H1 (cell line): ENCODE data around the gene KRTAP19-2. TPM values are rescaled to one million over a fixed set of nuclear protein-coding genes. Genes with fewer than 3 reads are reported as not detected.

ENCODE experiments used
- CTCF ChIA-PET: fragments of 300-600 bp; sonication (Branson Sonifier 250); formaldehyde crosslinking; loops from one replicate; lab custom pipeline; 2021; ENCODE audit not compliant: partially characterized antibody; lab: Charles Lee
- POLR2A ChIA-PET: fragments of 300-600 bp; sonication (Branson Sonifier 250); formaldehyde crosslinking; loops from one replicate; lab custom pipeline; 2021; ENCODE audit warnings: inconsistent platforms; ENCODE audit not compliant: partially characterized antibody; lab: Charles Lee
- DNase-seq, 2 experiments: peaks; one replicate each; pipeline versions ENCODE4 v3.0.0 to v3.0.0-alpha.2; 2010 to 2022; ENCODE audit warnings: low spot score in 2 of 2, low read depth in 1 of 2, mixed read lengths in 1 of 2
- FAIRE-seq: peaks from 2 replicates; lab custom pipeline; 2011; peaks lifted over from hg19 to GRCh38; lab: Jason Lieb, UNC
- H2AFZ ChIP-seq: 2 replicates; pipeline ENCODE4 v1.8.1; 2012; ENCODE audit warnings: low read length, inconsistent platforms
- H2AK5ac ChIP-seq: 2 replicates; pipeline ENCODE4 v1.6.1; 2013; ENCODE audit warnings: low read depth, low read length
- H2BK120ac ChIP-seq: replicated peaks from 2 replicates; pipeline ENCODE3; 2013; ENCODE audit warnings: low read depth, low read length, inconsistent platforms
- H2BK12ac ChIP-seq: 2 replicates; pipeline ENCODE4 v1.6.1; 2013; ENCODE audit warnings: low read depth, low read length
- H2BK15ac ChIP-seq: 2 replicates; pipeline ENCODE4 v1.6.1; 2013; ENCODE audit warnings: low read length
- H2BK20ac ChIP-seq: 2 replicates; pipeline ENCODE4 v1.6.1; 2013; ENCODE audit warnings: low read length
- H2BK5ac ChIP-seq: 2 replicates; pipeline ENCODE4 v1.6.1; 2013; ENCODE audit warnings: low read depth, low read length
- H3K14ac ChIP-seq: 2 replicates; pipeline ENCODE4 v1.6.1; 2013; ENCODE audit warnings: inconsistent platforms; ENCODE audit not compliant: insufficient read length
- H3K18ac ChIP-seq: 2 replicates; pipeline ENCODE4 v1.6.1; 2013; ENCODE audit warnings: low read length; ENCODE audit errors: extremely low read depth
- H3K23ac ChIP-seq: 2 replicates; pipeline ENCODE4 v1.6.1; 2013; ENCODE audit warnings: inconsistent platforms; ENCODE audit not compliant: insufficient read length
- H3K23me2 ChIP-seq: 2 replicates; pipeline ENCODE4 v1.6.1; 2013; ENCODE audit warnings: low read depth, low read length
- H3K27ac ChIP-seq: 2 replicates; pipeline ENCODE4 v1.6.1; 2011; ENCODE audit warnings: low read depth, low read length, inconsistent platforms
- H3K27me3 ChIP-seq, 4 experiments: replicated peaks in 1 of 4; 1 replicate in 1 of 4; 2 replicates in 3 of 4; pipeline versions ENCODE4 v1.6.1 to v1.8.1; 2011 to 2013; ENCODE audit warnings: low read length in 3 of 4, mild to moderate bottlenecking in 3 of 4, inconsistent platforms in 2 of 4, mixed read lengths in 2 of 4, moderate library complexity in 1 of 4; ENCODE audit not compliant: control insufficient read depth in 3 of 4, insufficient read depth in 3 of 4; ENCODE audit errors: extremely low read depth in 1 of 4
- H3K36me3 ChIP-seq, 4 experiments: 2 replicates each; pipeline versions ENCODE4 v1.6.1 to v1.8.1; 2011 to 2013; ENCODE audit warnings: mild to moderate bottlenecking in 4 of 4, low read length in 3 of 4, moderate library complexity in 2 of 4, control low read depth in 1 of 4, inconsistent platforms in 1 of 4; ENCODE audit not compliant: insufficient read depth in 4 of 4, control insufficient read depth in 2 of 4
- H3K4ac ChIP-seq: replicated peaks from 2 replicates; pipeline ENCODE3; 2013; ENCODE audit warnings: low read length, low read depth, mixed read lengths, inconsistent platforms; ENCODE audit not compliant: insufficient read length
- H3K4me1 ChIP-seq, 4 experiments: replicated peaks in 1 of 4; 1 replicate in 1 of 4; 2 replicates in 3 of 4; pipeline versions ENCODE4 v1.6.1 to v1.8.1; 2011 to 2013; ENCODE audit warnings: low read length in 3 of 4, inconsistent platforms in 2 of 4, mixed read lengths in 1 of 4; ENCODE audit not compliant: insufficient read depth in 4 of 4, control insufficient read depth in 3 of 4
- H3K4me2 ChIP-seq, 2 experiments: 2 replicates each; pipeline versions ENCODE4 v1.6.1 to v1.8.1; 2011 to 2013; ENCODE audit warnings: low read depth in 2 of 2, low read length in 2 of 2, control low read depth in 1 of 2, inconsistent platforms in 1 of 2, mild to moderate bottlenecking in 1 of 2; ENCODE audit not compliant: insufficient read depth in 1 of 2
- H3K4me3 ChIP-seq, 4 experiments: fragments of 200-600, 300-600 bp in 1 of 4; sonication (generic), shearing (Covaris generic), sonication (Bioruptor Twin) in 1 of 4; 2 replicates each; pipeline versions ENCODE4 v1.5.1 to v1.8.1; 2011 to 2016; ENCODE audit warnings: low read length in 4 of 4, low read depth in 3 of 4, control low read depth in 2 of 4, inconsistent platforms in 2 of 4, mild to moderate bottlenecking in 2 of 4, mixed read lengths in 1 of 4, moderate library complexity in 1 of 4; ENCODE audit not compliant: insufficient read depth in 2 of 4; ENCODE audit errors: extremely low read depth in 1 of 4
- H3K56ac ChIP-seq: replicated peaks from 2 replicates; pipeline ENCODE3; 2013; ENCODE audit warnings: low read depth, mild to moderate bottlenecking, mixed read lengths, low read length, inconsistent platforms; ENCODE audit not compliant: insufficient read length
- H3K79me1 ChIP-seq: 2 replicates; pipeline ENCODE4 v1.6.1; 2013; ENCODE audit warnings: low read depth, low read length, control low read depth
- H3K79me2 ChIP-seq, 2 experiments: 2 replicates each; pipeline versions ENCODE4 v1.6.1 to v1.8.1; 2012 to 2013; ENCODE audit warnings: low read length in 2 of 2, mild to moderate bottlenecking in 2 of 2, inconsistent platforms in 1 of 2; ENCODE audit not compliant: insufficient read depth in 2 of 2, control insufficient read depth in 1 of 2
- H3K9ac ChIP-seq, 4 experiments: replicated peaks in 1 of 4; 1 replicate in 1 of 4; 2 replicates in 3 of 4; pipeline versions ENCODE4 v1.6.1 to v1.8.1; 2011 to 2013; ENCODE audit warnings: low read depth in 3 of 4, low read length in 3 of 4, control low read depth in 2 of 4, mild to moderate bottlenecking in 2 of 4, moderate library complexity in 2 of 4, inconsistent platforms in 1 of 4; ENCODE audit errors: extremely low read depth in 1 of 4
- H3K9me3 ChIP-seq, 2 experiments: 2 replicates each; pipeline versions ENCODE4 v1.6.1 to v1.8.1; 2012 to 2013; ENCODE audit warnings: mild to moderate bottlenecking in 2 of 2, moderate library complexity in 2 of 2, control low read depth in 1 of 2, inconsistent platforms in 1 of 2, low read depth in 1 of 2, low read length in 1 of 2, mixed read lengths in 1 of 2; ENCODE audit not compliant: insufficient read depth in 2 of 2
- H4K20me1 ChIP-seq, 2 experiments: replicated peaks in 1 of 2; 2 replicates each; pipeline versions ENCODE3 to v1.8.1; 2011 to 2013; ENCODE audit warnings: inconsistent platforms in 2 of 2, low read length in 2 of 2, mild to moderate bottlenecking in 1 of 2; ENCODE audit not compliant: insufficient read depth in 2 of 2, control insufficient read depth in 1 of 2
- H4K5ac ChIP-seq: 2 replicates; pipeline ENCODE4 v1.6.1; 2013; ENCODE audit warnings: low read length, low read depth, mixed read lengths, inconsistent platforms; ENCODE audit not compliant: insufficient read length
- H4K8ac ChIP-seq: 2 replicates; pipeline ENCODE4 v1.8.0; 2013; ENCODE audit warnings: mild to moderate bottlenecking, moderate library complexity, low read length, inconsistent platforms; ENCODE audit not compliant: insufficient read depth; ENCODE audit errors: extremely low read depth
- H4K91ac ChIP-seq: replicated peaks from 2 replicates; pipeline ENCODE3; 2013; ENCODE audit warnings: low read length, mixed read lengths, inconsistent platforms; ENCODE audit not compliant: insufficient read length
- EGR1 ChIP-seq: IDR thresholded peaks from 2 replicates; pipeline ENCODE4 v1.6.1; 2011; ENCODE audit warnings: low read depth, low read length, borderline replicate concordance
- EP300 ChIP-seq, 2 experiments: IDR thresholded peaks; 1 replicate in 1 of 2; 2 replicates in 1 of 2; pipeline ENCODE4 v1.6.1; 2011 to 2012; ENCODE audit warnings: low read depth in 2 of 2, low read length in 2 of 2, mild to moderate bottlenecking in 2 of 2, borderline replicate concordance in 1 of 2, inconsistent platforms in 1 of 2, moderate library complexity in 1 of 2
- EZH2 ChIP-seq: fragments of 200-600 bp; sonication (generic); IDR thresholded peaks from 2 replicates; pipeline ENCODE4 v1.7.1; 2012; ENCODE audit warnings: low read depth, mild to moderate bottlenecking, moderate library complexity, low read length, inconsistent platforms; ENCODE audit not compliant: severe bottlenecking
- RAD21 ChIP-seq, 2 experiments: IDR thresholded peaks in 1 of 2; conservative IDR thresholded peaks in 1 of 2; 2 replicates each; pipeline ENCODE4 v1.6.1; 2011; ENCODE audit warnings: low read depth in 2 of 2, low read length in 2 of 2, improper control_type of control experiment in 1 of 2, inconsistent platforms in 1 of 2, mild to moderate bottlenecking in 1 of 2, moderate library complexity in 1 of 2
- RNF2 ChIP-seq: fragments of 200-900, 300-1000 bp; sonication (generic); IDR thresholded peaks from 2 replicates; pipeline ENCODE4 v1.7.1; 2016; ENCODE audit warnings: borderline replicate concordance, low read depth, mild to moderate bottlenecking, antibody characterized with exemption, low read length; ENCODE audit not compliant: poor library complexity, severe bottlenecking; ENCODE audit errors: missing control alignments
- RXRA ChIP-seq: IDR thresholded peaks from 2 replicates; pipeline ENCODE4 v1.6.1; 2011; ENCODE audit warnings: low read depth, mild to moderate bottlenecking, low read length, moderate library complexity; ENCODE audit not compliant: insufficient read depth
- SIRT6 ChIP-seq: IDR thresholded peaks from one replicate; pipeline ENCODE4 v1.7.1; 2012; ENCODE audit warnings: low read length, inconsistent platforms
- SP1 ChIP-seq: IDR thresholded peaks from 2 replicates; pipeline ENCODE4 v1.6.1; 2011; ENCODE audit warnings: low read depth, low read length
- SP2 ChIP-seq: IDR thresholded peaks from 2 replicates; pipeline ENCODE4 v1.6.1; 2012; ENCODE audit warnings: mild to moderate bottlenecking, low read length, inconsistent platforms
- SP4 ChIP-seq: IDR thresholded peaks from 2 replicates; pipeline ENCODE4 v1.6.1; 2012; ENCODE audit warnings: low read length, inconsistent platforms
- TCF12 ChIP-seq: IDR thresholded peaks from 2 replicates; pipeline ENCODE4 v1.6.1; 2011; ENCODE audit warnings: low read depth, mild to moderate bottlenecking, low read length
- TEAD4 ChIP-seq: IDR thresholded peaks from 2 replicates; pipeline ENCODE4 v1.6.1; 2012; ENCODE audit warnings: low read depth, low read length, inconsistent platforms, mixed read lengths
- WGBS, 2 experiments: shearing (Covaris generic) in 1 of 2; methylation state at CpG; one replicate each; pipeline versions ENCODE4 v1.1.6 to v1.1.7; 2013 to 2015; ENCODE audit warnings: low lambda C conversion rate in 2 of 2, mixed read lengths in 2 of 2, inconsistent platforms in 1 of 2, low coverage in 1 of 2, missing lambda C conversion rate in 1 of 2; ENCODE audit not compliant: insufficient replicate concordance in 2 of 2, insufficient coverage in 1 of 2, insufficient read length in 1 of 2; ENCODE audit errors: extremely low coverage in 1 of 2, missing lambda C conversion rate in 1 of 2; 5-methylcytosine and 5-hydroxymethylcytosine counted together
- polyA plus RNA-seq, 7 experiments: library from polyadenylated mRNA; depleted of rRNA in 3 of 7; stranded (reverse) in 5 of 7; unstranded in 2 of 7; fragments of >200 nt in 5 of 7; fragments of 200-250 nt in 2 of 7; gene quantifications; 1 replicate in 5 of 7; 2 replicates in 1 of 7; 4 replicates in 1 of 7; pipeline versions ENCODE4 v1.2.1 to v1.2.3, GENCODE V29; 2011 to 2013; ENCODE audit warnings: missing spikeins in 2 of 7, mixed read lengths in 2 of 7
- total RNA-seq: library from RNA; stranded (reverse); fragmentation: NEBNext Ultra II Directional; extraction: Animal tissue kit (Norgen Biotek cat#: 25700); gene quantifications from 2 replicates; pipeline ENCODE4 v1.2.1, GENCODE V29; 2021
- TF ChIP-seq, protein P1 (sequence below): IDR thresholded peaks from 2 replicates; pipeline ENCODE4 v1.6.1; 2012; ENCODE audit warnings: inconsistent platforms

The KRTAP19-2 gene
- total and polyA plus RNA-seq, 2 of the 8 experiments (the other 6 are each of a cell fraction or from before 2014, with no cell fraction given), result not detected

DNA sequence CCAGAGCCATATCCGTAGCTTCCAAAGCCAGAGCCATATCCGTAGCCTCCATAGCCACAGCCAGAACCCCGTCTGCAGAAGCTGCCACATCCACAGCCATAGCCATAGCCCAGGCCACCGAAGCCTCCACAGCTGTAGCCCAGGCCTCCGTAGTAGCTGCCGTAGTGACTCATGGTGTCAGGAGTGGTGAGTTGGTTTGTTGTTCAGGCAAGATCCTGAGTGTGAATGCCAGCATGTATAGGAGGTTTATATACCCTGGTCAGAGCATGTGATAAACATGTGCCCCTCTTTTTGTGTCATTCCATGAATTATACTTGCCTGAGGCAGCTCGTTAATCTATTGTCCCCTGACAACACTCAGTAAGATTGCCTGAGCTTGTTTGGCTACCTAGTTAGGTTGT is 7.1 kb downstream of the KRTAP19-2 start, which contains the start of gene KRTAP19-1:
TSS of gene KRTAP19-1 (minus strand) at position 223 of the 400 bp plus-strand sequence. CDS start at position 173, 50 bp downstream.
- no peak for FAIRE-seq
- 97% methylated on average over 7 of the region's 7 CpGs; no CpG with 5 or more reads in 1 of the 2 experiments for WGBS, 2 experiments
- CTCF ChIA-PET, result interaction anchor here (1.1 to 2.1 kb wide), 2 partner anchors 26 to 28 kb away, joined by 3 to 8 read pairs; no protein-coding TSS in a partner anchor

More for the DNA sequence above, 7.1 kb downstream of the KRTAP19-2 start, which contains the start of gene KRTAP19-1:
- H4K5ac ChIP-seq, result no peak within 1 kb of the TSS
- no peaks in the 10 kb centered on the region for H4K20me1 ChIP-seq
- H2BK120ac ChIP-seq, result no peak within 1 kb of the TSS
- no peak within 1 kb of the TSS for H2BK5ac ChIP-seq
- no peak within 1 kb of the TSS for H2AFZ ChIP-seq
- no peak within 1 kb of the TSS for H4K8ac ChIP-seq
- no peak within 1 kb of the TSS for H3K27ac ChIP-seq
- TF ChIP-seq RAD21 (IDR thresholded peaks at IDR 0.05 in 1 of 2, conservative IDR thresholded peaks at IDR 0.05 in 1 of 2; ENCODE audit: low read depth in 2 of 2, low read length in 2 of 2) (no peak), TEAD4 (no peak), SP1 (no peak), RXRA (no peak), RNF2 (no peak), SP4 (no peak), SIRT6 (no peak), EZH2 (no peak), EP300 (IDR thresholded peaks at IDR 0.05; ENCODE audit: borderline replicate concordance in 1 of 2, low read depth in 2 of 2, low read length in 2 of 2) (no peak), SP2 (no peak), TCF12 (no peak), EGR1 (no peak)
- TF ChIP-seq, protein P1, sequence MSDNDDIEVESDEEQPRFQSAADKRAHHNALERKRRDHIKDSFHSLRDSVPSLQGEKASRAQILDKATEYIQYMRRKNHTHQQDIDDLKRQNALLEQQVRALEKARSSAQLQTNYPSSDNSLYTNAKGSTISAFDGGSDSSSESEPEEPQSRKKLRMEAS, result no peak
- no peaks in the 10 kb centered on the region for H3K79me1 ChIP-seq
- H3K79me2 ChIP-seq, result no peaks in the 10 kb centered on the region
- H3K23ac ChIP-seq, result no peak within 1 kb of the TSS
- POLR2A ChIA-PET, result no interaction called here
- no peaks in the 10 kb centered on the region for H3K23me2 ChIP-seq
- H2BK15ac ChIP-seq, result no peak within 1 kb of the TSS
- peaks cover 0 to 2% of the 10 kb centered on the region in 2 experiments; a peak in 1 of 4 replicates for H3K9me3 ChIP-seq
- no peak within 1 kb of the TSS for H3K4me2 ChIP-seq
- H3K36me3 ChIP-seq, result no peaks in the 10 kb centered on the region
- H3K56ac ChIP-seq, result no peak within 1 kb of the TSS
- DNase-seq, result no peak
- H3K4me1 ChIP-seq, result no peaks in the 10 kb centered on the region
- no peak within 1 kb of the TSS for H3K18ac ChIP-seq
- H2BK12ac ChIP-seq, result no peak within 1 kb of the TSS
- no peaks in the 10 kb centered on the region for H3K27me3 ChIP-seq
- H3K14ac ChIP-seq, result no peak within 1 kb of the TSS
- H3K4me3 ChIP-seq, result no peak within 1 kb of the TSS
- no peak within 1 kb of the TSS for H4K91ac ChIP-seq
- H2AK5ac ChIP-seq, result no peak within 1 kb of the TSS
- H3K4ac ChIP-seq, result no peak within 1 kb of the TSS
- H3K9ac ChIP-seq, result no peak within 1 kb of the TSS
- no peak within 1 kb of the TSS for H2BK20ac ChIP-seq
